NT2/D1 (cell line): ENCODE data around the gene HYPK.

Experiments used
- SUZ12 ChIP-seq: IDR thresholded peaks from 2 replicates; pipeline ENCODE4 v1.6.1; 2011; ENCODE audit not compliant: insufficient read length, insufficient read depth; ENCODE audit errors: extremely low read depth
- YY1 ChIP-seq: IDR thresholded peaks from 2 replicates; pipeline ENCODE4 v1.6.1; 2011; ENCODE audit not compliant: insufficient read length, insufficient read depth

- TF ChIP-seq YY1 = no peak
- TF ChIP-seq SUZ12 = no peak
These were observed 23.0 kb upstream of the HYPK start for GRCh38 chr15:43777267-43777914.
